ENCODE results near the gene PGAP6. TPM values are rescaled to one million over a fixed set of nuclear protein-coding genes. Genes with fewer than 3 reads are reported as not detected.
"Not testable (repeated sequence)": the region's sequence is repeated elsewhere in the genome, so short reads cannot be mapped to it uniquely, and the experiment has no call there.

Gene PGAP6
- total RNA-seq, 3 donors from 2014 or later, result 33.4 to 39.1 (median 34.0) TPM

DNA sequence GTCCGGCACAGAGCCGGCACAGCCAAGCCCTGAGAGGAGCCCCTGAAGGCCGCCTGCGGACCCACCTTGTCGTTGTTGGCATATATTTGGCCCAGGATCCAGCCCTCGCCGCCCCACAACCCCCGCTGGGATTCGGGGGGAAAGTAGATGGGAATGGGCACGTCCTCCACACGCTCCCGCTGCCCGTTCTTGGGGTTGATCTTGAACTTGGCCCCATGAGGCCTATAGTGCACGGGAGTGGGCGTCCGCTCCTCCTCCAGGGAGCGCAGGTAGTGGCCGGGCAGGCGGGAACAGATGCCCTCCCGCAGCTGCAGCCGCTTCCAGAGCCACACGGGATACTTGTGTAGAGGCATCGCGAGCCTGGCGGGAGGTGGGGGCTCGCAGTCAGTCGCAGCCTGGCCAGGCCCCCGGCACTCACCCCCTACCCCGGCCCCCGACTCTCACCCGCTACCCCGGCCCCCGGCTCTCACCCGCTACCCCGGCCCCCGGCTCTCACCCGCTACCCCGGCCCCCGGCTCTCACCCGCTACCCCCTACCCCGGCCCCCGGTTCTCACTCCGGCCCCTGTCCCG lies 11.8 kb downstream of the PGAP6 start:
- Mint-ChIP-seq H3K4me3 (peak overlapping the region; percentile 68), H3K36me3 (ENCODE audit: insufficient read depth) (peaks cover 6% of the 10 kb centered on the region), H3K4me1 (ENCODE audit: low read depth) (peaks cover 14% of the 10 kb centered on the region), H3K27me3 (ENCODE audit: low read depth) (no peaks in the 10 kb centered on the region), H3K9me3 (no peaks in the 10 kb centered on the region)
- ATAC-seq (no peak), DNase-seq (no peak)

DNA sequence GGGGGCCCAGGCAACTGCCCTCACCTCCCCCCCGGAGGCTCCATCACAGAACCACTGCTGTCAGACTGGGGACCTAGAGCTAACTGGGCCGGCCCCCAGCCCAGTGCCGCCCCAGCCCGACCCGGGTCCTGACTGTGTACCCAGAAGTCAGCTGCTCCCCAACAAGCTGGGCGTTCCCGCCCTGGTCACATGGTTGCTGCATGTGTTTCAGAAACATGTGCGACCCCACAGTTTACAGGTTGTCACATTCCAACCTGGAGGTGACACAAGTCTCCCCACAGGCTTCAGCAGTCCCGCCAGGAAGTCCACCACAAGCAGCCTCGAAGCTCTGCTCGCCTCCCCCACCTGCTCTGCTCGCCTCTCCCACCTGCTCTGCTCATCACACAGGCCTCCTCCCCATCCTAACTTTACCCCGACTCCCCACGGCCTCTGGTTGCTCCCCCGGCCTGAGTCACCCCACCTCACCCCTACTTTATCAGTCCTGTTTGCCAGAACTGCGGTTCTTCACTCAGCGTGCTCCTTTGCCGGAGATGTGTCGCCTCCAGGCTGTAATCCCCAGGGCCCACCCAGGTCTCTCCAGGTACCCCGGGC lies 12.4 kb downstream of the PGAP6 start:
- Mint-ChIP-seq H3K9me3 (no peaks in the 10 kb centered on the region), H3K27me3 (ENCODE audit: low read depth) (no peaks in the 10 kb centered on the region), H3K36me3 (ENCODE audit: insufficient read depth) (peaks cover 6% of the 10 kb centered on the region), H3K4me1 (ENCODE audit: low read depth) (peaks cover 14% of the 10 kb centered on the region), H3K4me3 (peak overlapping the region; percentile 68)
- ATAC-seq, result no peak
- DNase-seq, result no peak

DNA sequence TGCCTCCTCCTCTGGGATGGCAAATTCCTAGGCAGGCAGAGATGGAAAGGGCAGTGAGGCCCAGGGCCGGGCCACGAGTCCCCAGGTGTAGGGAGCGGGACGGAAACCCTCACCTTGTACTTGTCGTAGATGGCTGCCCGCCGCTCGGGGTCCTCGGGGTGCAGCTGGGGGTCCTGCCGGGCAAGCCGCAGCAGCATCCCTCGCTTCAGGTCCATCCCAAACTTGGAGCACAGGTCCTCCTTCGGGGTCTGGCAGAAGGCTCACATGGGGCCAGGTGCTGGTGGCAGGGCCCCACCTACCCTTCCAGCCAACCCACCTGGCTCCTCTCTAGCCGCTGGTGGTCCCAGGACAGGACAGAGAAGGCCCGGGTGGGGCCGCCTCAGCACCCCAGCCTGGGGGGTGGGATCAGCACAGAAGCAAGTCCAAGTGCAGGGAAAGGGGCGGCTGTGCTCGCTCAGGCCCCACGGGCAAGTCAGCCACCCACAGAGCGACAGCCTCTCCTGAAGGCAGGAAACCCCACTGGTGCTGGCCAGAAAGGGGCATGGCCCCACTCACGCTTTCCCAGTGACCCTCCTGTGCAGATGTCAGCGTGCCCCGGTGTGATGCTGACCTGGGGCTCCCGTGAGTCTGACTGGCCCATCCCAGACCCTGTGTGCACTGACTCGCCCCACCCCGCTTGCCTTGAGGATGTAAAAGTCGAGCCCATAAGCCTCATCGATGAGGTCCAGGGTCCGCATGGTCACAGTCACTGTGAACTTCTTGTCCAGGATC lies 13.2 kb downstream of the PGAP6 start:
- H3K36me3 Mint-ChIP-seq (ENCODE audit: insufficient read depth), result peaks cover 6% of the 10 kb centered on the region
- DNase-seq, result no peak
- peaks cover 14% of the 10 kb centered on the region for H3K4me1 Mint-ChIP-seq (ENCODE audit: low read depth)
- H3K27me3 Mint-ChIP-seq (ENCODE audit: low read depth), result peaks cover 3% of the 10 kb centered on the region
- no peak for ATAC-seq
- no peak overlapping the region for H3K4me3 Mint-ChIP-seq
- no peaks in the 10 kb centered on the region for H3K9me3 Mint-ChIP-seq

DNA sequence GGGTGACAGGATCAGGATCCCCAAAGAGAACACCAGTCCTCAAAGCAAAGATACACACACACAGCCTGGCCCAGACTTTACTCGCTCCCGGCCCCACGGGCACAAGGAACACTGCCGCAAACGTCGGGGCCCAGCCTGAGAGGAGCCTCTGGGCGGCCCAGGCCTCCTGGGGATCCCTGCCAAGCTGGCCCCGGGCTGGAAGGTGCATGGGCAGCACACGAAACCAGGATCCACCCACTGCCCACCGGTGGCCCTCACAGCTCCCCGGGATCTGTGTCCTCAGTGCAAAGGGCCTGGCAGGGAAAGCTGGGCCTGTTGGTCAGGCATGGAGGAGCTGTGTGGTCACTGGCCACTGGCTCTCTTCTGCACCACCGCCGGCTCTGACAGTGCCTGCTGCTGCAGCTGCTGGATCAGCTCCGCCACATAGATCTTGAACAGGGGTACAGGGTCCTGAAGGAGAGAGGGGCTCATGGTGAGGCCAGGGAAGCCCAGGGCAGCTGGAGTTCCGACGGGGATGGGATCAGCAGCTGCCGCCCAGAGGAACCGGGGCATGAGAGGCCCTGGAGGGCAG lies 14.4 kb downstream of the PGAP6 start:
- peaks cover 14% of the 10 kb centered on the region for H3K4me1 Mint-ChIP-seq (ENCODE audit: low read depth)
- H3K36me3 Mint-ChIP-seq (ENCODE audit: insufficient read depth), result peaks cover 6% of the 10 kb centered on the region
- H3K4me3 Mint-ChIP-seq, result no peak overlapping the region
- peaks cover 5% of the 10 kb centered on the region for H3K27me3 Mint-ChIP-seq (ENCODE audit: low read depth)
- H3K9me3 Mint-ChIP-seq, result no peaks in the 10 kb centered on the region
- ATAC-seq, result no peak
- DNase-seq, result no peak

DNA sequence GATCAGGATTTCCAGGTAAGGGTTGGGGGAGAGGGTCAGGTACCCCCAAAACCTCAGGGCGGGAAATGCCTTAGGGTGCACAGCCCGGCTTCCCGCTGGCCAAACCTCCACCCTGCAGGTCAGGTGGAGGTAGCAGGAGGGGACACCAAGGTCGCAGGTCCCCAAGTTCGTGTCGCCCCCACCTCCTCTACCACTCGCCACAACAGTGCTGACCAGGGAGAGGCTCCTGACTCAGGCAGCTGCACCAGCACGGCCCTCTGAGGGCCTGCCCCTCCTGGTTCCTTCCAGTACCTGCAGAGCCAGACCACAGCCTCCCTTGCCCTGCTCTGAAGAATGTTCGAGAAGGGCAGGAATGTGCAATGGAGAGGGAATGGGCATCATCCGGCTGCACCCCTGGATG lies 15.3 kb downstream of the PGAP6 start:
- no peak for ATAC-seq
- peaks cover 16% of the 10 kb centered on the region for H3K4me1 Mint-ChIP-seq (ENCODE audit: low read depth)
- H3K36me3 Mint-ChIP-seq (ENCODE audit: insufficient read depth), result peaks cover 6% of the 10 kb centered on the region
- no peaks in the 10 kb centered on the region for H3K9me3 Mint-ChIP-seq
- no peak overlapping the region for H3K4me3 Mint-ChIP-seq
- peaks cover 8% of the 10 kb centered on the region for H3K27me3 Mint-ChIP-seq (ENCODE audit: low read depth)
- DNase-seq, result no peak

DNA sequence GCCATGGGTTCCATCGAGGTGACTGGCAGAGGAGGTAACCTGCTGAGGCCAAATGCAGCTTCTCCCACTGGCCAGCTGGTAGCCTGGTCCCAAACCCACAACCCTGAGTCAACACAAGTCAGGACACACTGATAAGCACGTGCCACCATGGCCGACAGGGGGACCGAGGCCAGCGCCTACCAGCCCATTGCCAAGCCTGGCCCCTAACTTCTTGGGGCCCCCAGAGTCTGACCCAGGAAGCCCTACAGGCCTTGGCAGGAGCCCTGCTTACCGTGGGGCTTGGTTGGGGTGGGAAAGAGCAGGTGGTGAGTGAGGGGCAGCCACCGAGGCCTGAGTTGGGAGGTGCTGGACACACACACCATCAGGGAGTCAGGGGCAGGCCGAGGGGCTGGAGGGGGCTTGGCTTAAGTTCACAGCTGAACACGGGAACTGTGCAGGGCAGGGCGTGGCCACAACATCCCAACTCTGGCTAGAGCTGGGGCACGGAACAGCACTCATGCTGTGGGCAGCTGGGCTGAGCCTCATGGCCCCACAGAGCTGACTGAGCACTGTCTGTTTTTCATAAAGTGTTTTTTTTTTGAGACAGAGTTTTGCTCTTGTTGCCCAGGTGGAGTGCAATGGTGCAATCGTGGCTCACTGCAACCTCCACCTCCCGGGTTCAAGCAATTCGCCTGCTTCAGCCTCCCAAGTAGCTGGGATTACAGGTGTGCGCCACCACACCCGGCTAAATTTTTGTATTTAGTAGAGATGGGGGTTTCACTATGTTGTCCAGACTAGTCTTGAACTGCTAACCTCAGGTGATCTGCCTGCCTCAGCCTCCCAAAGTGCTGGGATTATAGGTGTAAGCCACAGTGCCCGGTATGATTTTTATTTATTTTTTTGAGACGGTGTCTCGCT lies 16.9 kb downstream of the PGAP6 start:
- Mint-ChIP-seq H3K4me3 (no peak overlapping the region), H3K9me3 (no peaks in the 10 kb centered on the region), H3K36me3 (ENCODE audit: insufficient read depth) (peaks cover 6% of the 10 kb centered on the region), H3K4me1 (ENCODE audit: low read depth) (peaks cover 7% of the 10 kb centered on the region), H3K27me3 (ENCODE audit: low read depth) (peaks cover 8% of the 10 kb centered on the region)
- DNase-seq, result no peak
- ATAC-seq, result no peak

DNA sequence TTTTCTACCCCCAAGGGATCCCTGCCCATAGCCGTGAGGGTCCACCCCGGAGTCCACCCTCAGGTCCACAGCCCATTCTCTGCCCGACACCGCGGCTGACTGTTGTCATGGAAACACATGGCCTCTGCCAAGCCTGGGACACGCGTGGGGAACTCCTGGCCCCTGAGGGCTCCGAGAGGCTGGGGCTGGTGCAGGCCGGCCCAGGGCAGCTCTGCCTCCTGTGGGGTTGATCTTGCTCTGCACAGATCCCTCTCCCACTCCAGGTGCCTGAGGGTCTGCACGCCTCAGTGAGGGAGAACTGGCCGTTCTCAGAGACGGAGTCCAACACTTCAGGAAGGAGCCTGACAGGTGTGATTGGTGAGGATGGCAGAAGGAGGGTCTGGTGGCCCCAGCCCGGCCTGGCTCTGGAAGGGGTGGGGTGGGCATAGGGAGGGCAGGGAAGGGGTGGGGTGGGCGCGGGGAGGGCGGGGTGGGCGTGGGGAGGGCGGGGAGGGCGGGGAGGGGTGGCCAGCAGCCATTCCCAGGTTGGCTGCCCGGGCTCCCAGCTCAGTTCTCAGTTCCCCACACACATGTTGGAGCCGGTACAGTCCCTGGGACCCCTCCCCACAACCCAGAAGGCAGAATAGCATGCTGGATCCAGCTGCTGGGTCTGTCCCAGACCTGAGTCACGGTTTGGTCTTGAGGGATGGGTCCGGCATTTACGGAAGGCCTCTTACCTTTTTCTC lies 17.9 kb downstream of the PGAP6 start:
- peaks cover 6% of the 10 kb centered on the region for H3K36me3 Mint-ChIP-seq (ENCODE audit: insufficient read depth)
- no peak overlapping the region for H3K4me3 Mint-ChIP-seq
- H3K9me3 Mint-ChIP-seq, result no peaks in the 10 kb centered on the region
- ATAC-seq, result no peak
- H3K4me1 Mint-ChIP-seq (ENCODE audit: low read depth), result peaks cover 2% of the 10 kb centered on the region
- peaks cover 8% of the 10 kb centered on the region for H3K27me3 Mint-ChIP-seq (ENCODE audit: low read depth)
- no peak for DNase-seq

DNA sequence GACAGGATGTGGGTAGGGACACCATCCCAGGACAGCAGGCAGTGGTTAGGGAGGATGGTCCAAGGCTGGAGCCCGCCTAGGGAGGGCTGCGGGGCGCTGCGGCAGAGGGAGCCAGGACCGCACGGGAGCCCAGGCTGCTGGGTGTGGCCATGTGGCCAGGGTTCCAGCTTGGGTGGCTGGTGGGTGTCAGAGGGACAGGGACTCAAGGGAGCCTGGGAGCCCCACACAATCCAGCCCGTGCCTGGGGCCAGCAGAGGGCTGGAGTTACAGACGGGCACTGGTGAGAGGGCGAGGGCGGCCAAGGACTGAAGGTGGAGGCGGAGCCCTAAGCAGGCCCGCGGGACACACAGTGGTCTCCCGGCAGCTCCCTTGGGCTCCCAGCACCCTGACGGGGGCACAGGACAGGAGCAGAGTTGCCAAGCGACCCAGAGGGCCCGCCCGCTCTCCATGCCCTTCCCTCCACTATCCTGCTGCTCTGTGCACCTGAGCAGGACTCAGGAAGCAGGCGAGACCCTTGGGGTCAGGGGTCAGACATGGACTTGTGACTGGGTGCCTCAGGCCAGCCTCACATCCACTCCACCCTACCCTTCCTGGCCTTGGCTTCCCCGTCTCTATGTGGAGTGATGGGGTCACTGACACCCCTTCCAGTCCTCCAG lies 18.5 kb downstream of the PGAP6 start:
- Mint-ChIP-seq H3K36me3 (ENCODE audit: insufficient read depth) (peaks cover 6% of the 10 kb centered on the region), H3K4me3 (no peak overlapping the region), H3K9me3 (no peaks in the 10 kb centered on the region), H3K27me3 (ENCODE audit: low read depth) (peaks cover 8% of the 10 kb centered on the region), H3K4me1 (ENCODE audit: low read depth) (peaks cover 2% of the 10 kb centered on the region)
- no peak for DNase-seq
- ATAC-seq, result no peak

DNA sequence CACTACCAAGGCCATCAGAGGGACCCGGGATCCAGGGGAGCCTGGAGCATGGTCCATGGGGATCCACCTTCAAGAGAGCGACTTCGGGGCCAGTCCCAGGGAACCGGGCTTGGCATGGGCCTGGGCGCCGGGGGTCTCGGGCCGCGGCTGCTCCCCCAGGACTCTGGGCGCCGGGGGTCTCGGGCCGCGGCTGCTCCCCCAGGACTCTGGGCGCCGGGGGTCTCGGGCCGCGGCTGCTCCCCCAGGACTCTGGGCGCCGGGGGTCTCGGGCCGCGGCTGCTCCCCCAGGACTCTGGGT lies 19.1 kb downstream of the PGAP6 start:
- H3K27me3 Mint-ChIP-seq (ENCODE audit: low read depth); H3K36me3 Mint-ChIP-seq (ENCODE audit: insufficient read depth); DNase-seq; H3K4me1 Mint-ChIP-seq (ENCODE audit: low read depth); ATAC-seq; H3K9me3 Mint-ChIP-seq; H3K4me3 Mint-ChIP-seq: not testable (repeated sequence)

DNA sequence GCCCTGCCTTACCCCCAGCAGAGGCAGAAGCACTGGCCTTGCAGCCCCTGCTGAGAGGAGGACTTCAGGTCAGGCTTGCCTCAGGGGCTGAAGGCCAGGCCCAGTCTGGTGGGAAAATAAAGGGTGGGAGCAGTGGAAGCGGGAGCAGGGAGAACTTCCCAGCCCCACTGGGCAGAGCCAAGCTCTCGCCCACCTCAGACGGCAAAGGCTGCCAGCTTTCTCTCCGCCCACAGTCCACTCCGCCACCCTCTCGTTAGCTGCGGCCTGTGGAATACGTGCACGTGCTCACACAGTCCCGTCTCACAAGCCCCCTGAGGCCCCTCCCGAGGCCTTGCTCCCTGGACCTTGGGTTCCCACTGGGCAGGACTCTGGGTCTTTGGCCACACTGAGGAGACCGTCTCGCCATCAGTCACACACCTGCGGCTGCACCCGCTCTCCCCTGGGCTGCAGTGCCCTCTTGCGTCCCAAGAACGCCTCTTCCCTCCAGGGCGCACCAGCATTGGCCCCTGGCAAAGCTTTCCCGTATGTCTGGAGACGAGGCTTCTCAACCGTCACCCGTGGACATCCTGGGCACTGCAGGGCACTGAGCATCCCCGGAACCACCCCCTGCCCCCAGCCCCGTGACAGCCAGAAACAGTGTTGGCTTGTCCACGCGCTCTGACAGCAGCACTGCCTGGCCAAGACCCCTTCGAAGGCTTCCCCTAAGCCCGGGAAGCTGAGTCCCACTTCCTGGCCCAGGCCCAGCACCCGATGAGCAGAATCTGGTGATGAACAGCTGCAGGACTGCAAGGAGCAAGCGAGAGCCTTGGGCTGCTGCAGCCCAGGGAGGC lies 19.7 kb downstream of the PGAP6 start:
- Mint-ChIP-seq H3K27me3 (ENCODE audit: low read depth) (peaks cover 8% of the 10 kb centered on the region), H3K36me3 (ENCODE audit: insufficient read depth) (peaks cover 5% of the 10 kb centered on the region), H3K4me1 (ENCODE audit: low read depth) (peaks cover 2% of the 10 kb centered on the region), H3K9me3 (no peaks in the 10 kb centered on the region), H3K4me3 (no peak overlapping the region)
- DNase-seq (peak; percentile 70), ATAC-seq (peak; percentile 94 to 95)

DNA sequence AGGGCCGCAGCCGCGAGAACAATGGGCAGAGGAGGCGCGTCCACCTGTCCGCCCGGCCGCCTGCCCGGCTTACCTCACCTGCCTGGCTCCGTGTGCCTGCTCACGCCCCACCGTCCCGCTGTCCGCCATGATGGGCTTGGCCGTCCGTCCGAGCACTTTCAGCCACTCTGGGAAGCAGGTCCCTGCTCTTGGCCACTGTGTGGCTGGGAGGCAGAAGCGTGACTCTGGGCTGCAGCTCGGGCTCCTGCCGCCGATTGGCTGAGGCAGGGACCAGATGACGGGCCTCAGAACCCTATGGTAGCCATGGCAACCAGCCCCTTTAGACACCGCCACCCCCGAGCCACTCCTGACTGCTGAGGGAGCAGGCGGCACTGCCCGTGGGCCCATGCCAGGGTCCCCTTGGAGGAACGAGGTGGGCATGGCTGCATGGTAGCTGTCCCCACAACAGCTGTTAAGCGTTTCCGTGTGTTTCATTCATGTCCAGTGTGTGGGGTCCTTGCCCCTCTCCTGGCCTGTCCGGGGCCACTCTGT lies 20.4 kb downstream of the PGAP6 start:
- no peak for DNase-seq
- ATAC-seq, result no peak
- H3K9me3 Mint-ChIP-seq, result no peaks in the 10 kb centered on the region
- no peak overlapping the region for H3K4me3 Mint-ChIP-seq
- H3K4me1 Mint-ChIP-seq (ENCODE audit: low read depth), result peaks cover 4% of the 10 kb centered on the region
- H3K36me3 Mint-ChIP-seq (ENCODE audit: insufficient read depth), result no peaks in the 10 kb centered on the region
- peaks cover 8% of the 10 kb centered on the region for H3K27me3 Mint-ChIP-seq (ENCODE audit: low read depth)

DNA sequence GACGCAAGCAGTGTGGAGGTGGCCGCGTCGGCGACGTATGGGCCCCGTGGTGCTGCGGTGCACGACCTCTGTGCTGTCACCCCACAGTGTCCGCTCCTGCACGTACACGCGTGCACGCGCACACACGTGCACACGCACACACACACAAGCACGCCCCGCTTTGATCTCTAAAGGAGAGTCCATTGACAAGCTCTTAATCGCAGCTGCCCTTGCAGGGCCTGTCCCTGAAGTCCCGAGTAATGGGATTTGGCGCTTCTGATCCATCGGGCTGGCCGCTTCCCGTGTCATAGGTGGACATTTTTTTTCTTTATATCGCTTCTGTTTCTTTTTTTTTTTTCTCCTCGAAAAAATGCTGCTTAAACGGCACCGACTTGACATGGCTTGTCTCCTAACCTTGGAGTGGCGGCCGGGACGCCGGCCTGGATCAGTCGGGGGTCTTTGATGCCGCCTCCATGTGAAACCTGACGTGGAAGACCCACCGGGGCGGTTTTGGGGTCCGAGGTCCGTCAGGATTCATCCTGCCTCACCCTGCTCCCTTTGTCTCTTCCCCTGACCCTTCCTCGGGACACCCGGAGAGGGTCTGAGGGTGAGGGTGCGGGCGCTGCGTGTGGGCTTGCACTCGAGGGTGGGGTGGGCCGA lies 21.0 kb downstream of the PGAP6 start:
- Mint-ChIP-seq H3K4me1 (ENCODE audit: low read depth) (peaks cover 6% of the 10 kb centered on the region), H3K9me3 (no peaks in the 10 kb centered on the region), H3K27me3 (ENCODE audit: low read depth) (peaks cover 8% of the 10 kb centered on the region), H3K36me3 (ENCODE audit: insufficient read depth) (no peaks in the 10 kb centered on the region), H3K4me3 (no peak overlapping the region)
- ATAC-seq (no peak), DNase-seq (no peak)
